Measurements from ENCODE around the gene KCNAB1. TPM values are rescaled to one million over a fixed set of nuclear protein-coding genes. Genes with fewer than 3 reads are reported as not detected.

KCNAB1 gene
- not detected in 5 replicates for total RNA-seq (2022; extraction: Qiagen RNA extraction)

GRCh38 chr3:156120528-156121251 lies at the start of gene KCNAB1:
KCNAB1 (plus strand) TSS chr3:156120578.

GRCh38 chr3:156554842-156555687 lies 434.7 kb downstream of the KCNAB1 start, which contains the start of gene SSR3:
SSR3 (minus strand) TSS chr3:156555117; CDS start chr3:156555089, 28 bp downstream.

Other genes starting within 250 kb of the KCNAB1 start
- 73.7 to 106 TPM (median 81.6 TPM) in 5 replicates for gene GMPS, start 249.9 kb upstream of the KCNAB1 start, total RNA-seq (2022; extraction: Qiagen RNA extraction)